BE2C (cell line): Measurements from ENCODE around the gene ODF4.
"Not testable (repeated sequence)": the region's sequence is repeated elsewhere in the genome, so short reads cannot be mapped to it uniquely, and the experiment has no call there.

Experiments used
- DNase-seq: peaks from one replicate; pipeline ENCODE4 v3.0.0-alpha.2; 2020
- H3K27me3 ChIP-seq: fragments of 250-450 bp; sonication (Bioruptor Pico); 2 replicates; pipeline ENCODE4 v1.5.1; 2020; ENCODE audit warnings: mild to moderate bottlenecking
- H3K36me3 ChIP-seq: fragments of 250-450 bp; sonication (Bioruptor Pico); 2 replicates; pipeline ENCODE4 v1.5.1; 2020; ENCODE audit warnings: mild to moderate bottlenecking
- H3K4me1 ChIP-seq: fragments of 250-450 bp; sonication (Bioruptor Pico); 2 replicates; pipeline ENCODE4 v1.5.1; 2020
- H3K4me3 ChIP-seq: 2 replicates; pipeline ENCODE4 v1.5.1; 2011; ENCODE audit warnings: low read depth, low read length
- H3K9me3 ChIP-seq: fragments of 250-450 bp; sonication (Bioruptor Pico); 2 replicates; pipeline ENCODE4 v1.5.1; 2020
- TF ChIP-seq, protein P1 (sequence below): IDR thresholded peaks from 2 replicates; pipeline ENCODE4 v1.5.1; 2012; ENCODE audit warnings: mild to moderate bottlenecking, low read depth, low read length

ODF4 gene

DNA sequence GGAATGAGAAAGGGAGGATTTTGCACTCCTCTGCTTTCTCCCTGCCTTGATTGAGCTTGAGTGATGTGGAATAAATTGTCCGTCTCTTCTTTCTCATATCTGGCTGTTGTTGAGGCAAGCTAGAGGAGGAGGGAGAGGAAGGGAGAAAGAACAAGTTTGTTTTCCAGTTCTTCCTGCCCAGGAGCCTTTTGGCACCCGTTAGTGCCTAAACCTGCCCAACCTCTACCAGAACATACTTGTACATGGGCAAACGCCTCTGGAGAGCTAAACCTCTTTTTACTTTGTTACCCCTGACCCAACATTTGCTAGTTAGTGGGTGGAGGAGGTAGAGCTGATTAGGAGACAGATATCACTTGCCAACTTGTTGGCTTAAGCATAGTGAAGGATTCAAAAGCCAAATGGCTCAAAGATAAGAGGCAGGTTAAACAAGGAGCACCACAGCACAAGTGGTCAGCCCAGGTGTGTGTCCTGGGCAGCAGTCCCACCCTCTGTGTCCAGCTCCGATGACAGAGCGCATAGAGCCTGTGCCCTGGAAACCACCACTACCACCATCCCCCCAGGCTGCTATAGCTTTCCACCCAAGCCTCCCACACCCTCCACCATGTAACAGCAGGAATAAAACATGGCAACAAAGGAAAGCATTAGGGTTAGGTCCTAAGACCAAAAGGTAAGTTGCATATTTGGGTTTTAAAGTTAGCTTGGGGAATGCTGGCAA is 6.5 kb downstream of the ODF4 start:
- Histone ChIP-seq H3K9me3 (no peaks in the 10 kb centered on the region), H3K27me3 (no peaks in the 10 kb centered on the region), H3K4me3 (no peak overlapping the region), H3K36me3 (no peaks in the 10 kb centered on the region), H3K4me1 (no peaks in the 10 kb centered on the region)
- DNase-seq = no peak
- TF ChIP-seq, protein P1, sequence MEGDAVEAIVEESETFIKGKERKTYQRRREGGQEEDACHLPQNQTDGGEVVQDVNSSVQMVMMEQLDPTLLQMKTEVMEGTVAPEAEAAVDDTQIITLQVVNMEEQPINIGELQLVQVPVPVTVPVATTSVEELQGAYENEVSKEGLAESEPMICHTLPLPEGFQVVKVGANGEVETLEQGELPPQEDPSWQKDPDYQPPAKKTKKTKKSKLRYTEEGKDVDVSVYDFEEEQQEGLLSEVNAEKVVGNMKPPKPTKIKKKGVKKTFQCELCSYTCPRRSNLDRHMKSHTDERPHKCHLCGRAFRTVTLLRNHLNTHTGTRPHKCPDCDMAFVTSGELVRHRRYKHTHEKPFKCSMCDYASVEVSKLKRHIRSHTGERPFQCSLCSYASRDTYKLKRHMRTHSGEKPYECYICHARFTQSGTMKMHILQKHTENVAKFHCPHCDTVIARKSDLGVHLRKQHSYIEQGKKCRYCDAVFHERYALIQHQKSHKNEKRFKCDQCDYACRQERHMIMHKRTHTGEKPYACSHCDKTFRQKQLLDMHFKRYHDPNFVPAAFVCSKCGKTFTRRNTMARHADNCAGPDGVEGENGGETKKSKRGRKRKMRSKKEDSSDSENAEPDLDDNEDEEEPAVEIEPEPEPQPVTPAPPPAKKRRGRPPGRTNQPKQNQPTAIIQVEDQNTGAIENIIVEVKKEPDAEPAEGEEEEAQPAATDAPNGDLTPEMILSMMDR = no peak

DNA sequence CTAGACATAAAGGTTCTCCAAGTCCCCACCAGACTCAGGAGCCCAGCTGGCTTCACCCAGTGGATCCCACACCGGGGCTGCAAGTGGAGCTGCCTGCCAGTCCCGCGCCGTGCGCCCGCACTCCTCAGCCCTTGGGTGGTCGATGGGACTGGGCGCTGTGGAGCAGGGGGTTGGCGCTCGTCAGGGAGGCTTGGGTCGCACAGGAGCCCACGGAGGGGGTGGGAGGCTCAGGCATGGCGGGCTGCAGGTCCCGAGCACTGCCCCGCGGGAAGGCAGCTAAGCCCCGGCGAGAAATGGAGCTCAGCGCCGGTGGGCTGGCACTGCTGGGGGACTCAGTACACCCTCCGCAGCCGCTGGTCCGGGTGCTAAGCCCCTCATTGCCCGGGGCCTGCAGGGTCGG is 7.4 kb downstream of the ODF4 start:
- not testable (repeated sequence) for H3K9me3 ChIP-seq, H3K36me3 ChIP-seq, H3K4me1 ChIP-seq, H3K27me3 ChIP-seq, H3K4me3 ChIP-seq, DNase-seq

DNA sequence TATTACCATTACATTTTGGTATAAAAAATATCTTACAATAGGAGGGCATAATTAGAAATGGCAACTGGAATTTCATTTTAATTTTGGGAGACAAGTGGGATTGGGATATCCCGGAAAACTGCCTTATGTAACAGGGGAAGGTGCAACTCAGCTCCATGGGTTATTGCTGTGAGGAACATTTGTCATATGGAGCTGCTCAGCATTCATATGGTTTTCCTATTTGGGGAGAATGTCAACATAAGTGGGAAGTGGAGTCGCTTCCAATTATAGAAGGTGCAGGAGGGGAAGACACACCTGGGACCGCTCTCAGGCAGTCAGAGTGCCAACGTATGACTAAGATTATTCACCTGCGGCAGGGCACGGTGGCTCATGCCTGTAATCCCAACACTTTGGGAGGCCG is 10.7 kb downstream of the ODF4 start:
- Histone ChIP-seq H3K27me3 (no peaks in the 10 kb centered on the region), H3K36me3 (no peaks in the 10 kb centered on the region), H3K4me1 (no peaks in the 10 kb centered on the region), H3K4me3 (no peak overlapping the region), H3K9me3 (no peaks in the 10 kb centered on the region)
- DNase-seq = no peak
- TF ChIP-seq, protein P1 = no peak

DNA sequence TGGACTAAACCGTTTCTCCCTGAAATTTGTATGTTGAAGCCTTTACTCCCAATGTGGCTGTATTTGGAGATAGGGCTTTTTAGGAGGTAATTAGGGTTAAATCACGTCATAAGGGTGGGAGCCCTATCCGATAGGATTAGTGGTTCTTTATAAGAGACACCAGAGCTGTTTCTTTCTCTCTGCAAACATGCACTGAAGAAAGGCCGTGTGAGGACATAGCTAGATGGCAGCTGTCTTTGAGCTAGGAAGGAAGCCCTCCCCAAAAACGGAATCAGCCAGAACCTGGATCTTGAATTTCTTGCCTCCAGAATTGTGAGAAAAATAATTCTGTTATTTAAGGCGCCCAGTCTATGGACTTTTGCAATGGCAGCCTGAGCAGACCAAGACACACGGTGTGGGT is 14.1 kb downstream of the ODF4 start:
- H3K27me3 ChIP-seq = no peaks in the 10 kb centered on the region
- DNase-seq = no peak

DNA sequence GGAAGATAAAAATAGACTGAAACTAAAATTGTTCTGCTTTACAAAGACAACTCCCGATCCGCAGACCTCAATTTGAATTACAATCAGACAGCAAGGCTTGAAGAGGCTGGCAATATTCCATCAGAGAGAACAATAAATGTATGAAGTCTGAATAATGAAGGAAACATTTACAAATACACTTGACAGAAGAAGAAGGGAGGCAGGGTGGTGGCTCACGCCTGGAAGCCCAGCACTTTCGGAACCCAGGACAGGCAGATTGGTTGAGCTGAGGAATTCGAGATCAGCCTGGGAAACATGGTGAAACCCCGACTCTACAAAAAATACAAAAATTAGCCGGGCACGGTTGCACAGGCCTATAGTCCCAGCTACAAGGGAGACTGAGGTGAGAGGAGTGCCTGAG is 14.6 kb downstream of the ODF4 start:
- TF ChIP-seq, protein P1 = no peak
- Histone ChIP-seq H3K9me3 (no peaks in the 10 kb centered on the region), H3K27me3 (no peaks in the 10 kb centered on the region), H3K36me3 (no peaks in the 10 kb centered on the region), H3K4me1 (no peaks in the 10 kb centered on the region), H3K4me3 (no peak overlapping the region)
- DNase-seq = no peak

More for the DNA sequence above, 14.1 kb downstream of the ODF4 start:
- Histone ChIP-seq H3K4me3 (no peak overlapping the region), H3K9me3 (no peaks in the 10 kb centered on the region), H3K36me3 (no peaks in the 10 kb centered on the region), H3K4me1 (no peaks in the 10 kb centered on the region)
- TF ChIP-seq, protein P1 = no peak

DNA sequence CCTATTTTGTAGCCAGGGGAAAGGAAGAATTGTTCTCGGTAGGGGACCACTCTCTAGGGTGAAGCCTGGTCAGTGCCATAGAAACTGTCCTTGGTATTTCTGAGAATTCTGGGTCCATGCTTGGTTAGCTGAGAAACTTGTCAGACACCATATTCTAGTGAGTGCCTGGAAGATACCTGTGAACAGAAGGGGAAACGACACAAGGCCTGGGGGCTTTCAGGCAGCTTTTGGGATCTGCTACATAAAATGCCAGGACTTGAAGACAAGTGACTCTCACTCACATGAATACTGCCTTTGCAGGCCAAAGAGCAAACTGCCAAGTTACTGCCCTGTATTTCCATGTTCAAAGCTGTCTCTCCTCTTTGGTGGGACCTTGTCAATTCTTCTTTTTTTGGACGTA is 18.3 kb downstream of the ODF4 start:
- no peaks in the 10 kb centered on the region for H3K36me3 ChIP-seq
- H3K9me3 ChIP-seq = no peaks in the 10 kb centered on the region
- TF ChIP-seq, protein P1 = no peak
- no peaks in the 10 kb centered on the region for H3K27me3 ChIP-seq
- H3K4me1 ChIP-seq = no peaks in the 10 kb centered on the region
- no peak overlapping the region for H3K4me3 ChIP-seq
- DNase-seq = no peak
